ENCODE measurements around the gene FADS6.

DNA sequence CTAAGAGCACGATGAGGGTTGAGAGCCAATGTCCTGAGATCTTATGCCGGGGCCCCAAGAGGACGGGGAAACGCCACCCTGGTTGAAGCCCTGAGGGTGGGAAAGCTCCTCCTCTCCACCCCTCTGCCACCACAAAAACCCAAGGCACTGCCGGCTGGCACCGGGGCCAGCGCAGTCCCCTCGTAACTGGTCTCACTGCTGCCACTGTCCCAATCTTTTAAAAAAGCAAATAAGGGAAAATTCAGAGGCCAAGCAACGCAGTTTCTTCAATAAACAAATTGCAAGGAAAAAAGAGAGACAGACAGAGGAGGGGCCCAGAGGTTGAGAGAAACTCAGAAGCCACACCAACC, 40.4 kb downstream of the FADS6 start:
- TF ChIP-seq, protein P1, sequence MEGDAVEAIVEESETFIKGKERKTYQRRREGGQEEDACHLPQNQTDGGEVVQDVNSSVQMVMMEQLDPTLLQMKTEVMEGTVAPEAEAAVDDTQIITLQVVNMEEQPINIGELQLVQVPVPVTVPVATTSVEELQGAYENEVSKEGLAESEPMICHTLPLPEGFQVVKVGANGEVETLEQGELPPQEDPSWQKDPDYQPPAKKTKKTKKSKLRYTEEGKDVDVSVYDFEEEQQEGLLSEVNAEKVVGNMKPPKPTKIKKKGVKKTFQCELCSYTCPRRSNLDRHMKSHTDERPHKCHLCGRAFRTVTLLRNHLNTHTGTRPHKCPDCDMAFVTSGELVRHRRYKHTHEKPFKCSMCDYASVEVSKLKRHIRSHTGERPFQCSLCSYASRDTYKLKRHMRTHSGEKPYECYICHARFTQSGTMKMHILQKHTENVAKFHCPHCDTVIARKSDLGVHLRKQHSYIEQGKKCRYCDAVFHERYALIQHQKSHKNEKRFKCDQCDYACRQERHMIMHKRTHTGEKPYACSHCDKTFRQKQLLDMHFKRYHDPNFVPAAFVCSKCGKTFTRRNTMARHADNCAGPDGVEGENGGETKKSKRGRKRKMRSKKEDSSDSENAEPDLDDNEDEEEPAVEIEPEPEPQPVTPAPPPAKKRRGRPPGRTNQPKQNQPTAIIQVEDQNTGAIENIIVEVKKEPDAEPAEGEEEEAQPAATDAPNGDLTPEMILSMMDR (IDR thresholded peaks at IDR 0.05 in 2 of 3, conservative IDR thresholded peaks at IDR 0.05 in 1 of 3; ENCODE audit: control insufficient read depth in 2 of 3, extremely low read depth in 1 of 3, insufficient read depth in 1 of 3, low read depth in 3 of 3, low read length in 3 of 3): no peak
- TF ChIP-seq RAD21 (IDR thresholded peaks at IDR 0.05; ENCODE audit: insufficient read depth, low read depth, low read length) (no peak), FOS (IDR thresholded peaks at IDR 0.05; ENCODE audit: borderline replicate concordance, extremely low read depth, insufficient read length) (no peak), POLR2A (IDR thresholded peaks at IDR 0.05; ENCODE audit: low read depth, low read length) (no peak), ESRRA (IDR thresholded peaks at IDR 0.05; ENCODE audit: low read length) (no peak), TARDBP (IDR thresholded peaks at IDR 0.05; ENCODE audit: borderline replicate concordance) (no peak), NFIC (IDR thresholded peaks at IDR 0.05; ENCODE audit: low read depth, low read length) (no peak), ETV6 (conservative IDR thresholded peaks at IDR 0.05 in 1 of 2, IDR thresholded peaks at IDR 0.05 in 1 of 2; ENCODE audit: borderline replicate concordance in 1 of 2, low read depth in 1 of 2) (no peak), SIX5 (IDR thresholded peaks at IDR 0.05; ENCODE audit: low read depth, low read length, severe bottlenecking) (no peak), EP300 (IDR thresholded peaks at IDR 0.05; ENCODE audit: borderline replicate concordance in 1 of 2, control insufficient read depth in 1 of 2, low read depth in 2 of 2, low read length in 2 of 2) (no peak), EZH2 (IDR thresholded peaks at IDR 0.05; ENCODE audit: borderline replicate concordance, control insufficient read depth, low read depth, low read length) (no peak)
- TF ChIP-seq, protein P2, sequence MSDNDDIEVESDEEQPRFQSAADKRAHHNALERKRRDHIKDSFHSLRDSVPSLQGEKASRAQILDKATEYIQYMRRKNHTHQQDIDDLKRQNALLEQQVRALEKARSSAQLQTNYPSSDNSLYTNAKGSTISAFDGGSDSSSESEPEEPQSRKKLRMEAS (IDR thresholded peaks at IDR 0.05; ENCODE audit: low read depth, low read length): no peak
- TF ChIP-seq, protein P3, sequence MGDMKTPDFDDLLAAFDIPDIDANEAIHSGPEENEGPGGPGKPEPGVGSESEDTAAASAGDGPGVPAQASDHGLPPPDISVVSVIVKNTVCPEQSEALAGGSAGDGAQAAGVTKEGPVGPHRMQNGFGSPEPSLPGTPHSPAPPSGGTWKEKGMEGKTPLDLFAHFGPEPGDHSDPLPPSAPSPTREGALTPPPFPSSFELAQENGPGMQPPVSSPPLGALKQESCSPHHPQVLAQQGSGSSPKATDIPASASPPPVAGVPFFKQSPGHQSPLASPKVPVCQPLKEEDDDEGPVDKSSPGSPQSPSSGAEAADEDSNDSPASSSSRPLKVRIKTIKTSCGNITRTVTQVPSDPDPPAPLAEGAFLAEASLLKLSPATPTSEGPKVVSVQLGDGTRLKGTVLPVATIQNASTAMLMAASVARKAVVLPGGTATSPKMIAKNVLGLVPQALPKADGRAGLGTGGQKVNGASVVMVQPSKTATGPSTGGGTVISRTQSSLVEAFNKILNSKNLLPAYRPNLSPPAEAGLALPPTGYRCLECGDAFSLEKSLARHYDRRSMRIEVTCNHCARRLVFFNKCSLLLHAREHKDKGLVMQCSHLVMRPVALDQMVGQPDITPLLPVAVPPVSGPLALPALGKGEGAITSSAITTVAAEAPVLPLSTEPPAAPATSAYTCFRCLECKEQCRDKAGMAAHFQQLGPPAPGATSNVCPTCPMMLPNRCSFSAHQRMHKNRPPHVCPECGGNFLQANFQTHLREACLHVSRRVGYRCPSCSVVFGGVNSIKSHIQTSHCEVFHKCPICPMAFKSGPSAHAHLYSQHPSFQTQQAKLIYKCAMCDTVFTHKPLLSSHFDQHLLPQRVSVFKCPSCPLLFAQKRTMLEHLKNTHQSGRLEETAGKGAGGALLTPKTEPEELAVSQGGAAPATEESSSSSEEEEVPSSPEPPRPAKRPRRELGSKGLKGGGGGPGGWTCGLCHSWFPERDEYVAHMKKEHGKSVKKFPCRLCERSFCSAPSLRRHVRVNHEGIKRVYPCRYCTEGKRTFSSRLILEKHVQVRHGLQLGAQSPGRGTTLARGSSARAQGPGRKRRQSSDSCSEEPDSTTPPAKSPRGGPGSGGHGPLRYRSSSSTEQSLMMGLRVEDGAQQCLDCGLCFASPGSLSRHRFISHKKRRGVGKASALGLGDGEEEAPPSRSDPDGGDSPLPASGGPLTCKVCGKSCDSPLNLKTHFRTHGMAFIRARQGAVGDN (IDR thresholded peaks at IDR 0.05): no peak

Data from GM12878 (cell line).